KMS-11 (cell line): ENCODE results near the gene THPO.

Experiments
- H2AFZ ChIP-seq: fragments of 200-600 bp; sonication (generic); 2 replicates; pipeline ENCODE4 v1.6.1; 2016; ENCODE audit warnings: antibody characterized with exemption, mixed run types, low read depth
- H3K27ac ChIP-seq: fragments of 200-600 bp; sonication (generic); 2 replicates; pipeline ENCODE4 v1.6.1; 2016; ENCODE audit warnings: mild to moderate bottlenecking, mixed run types
- H3K27me3 ChIP-seq: fragments of 200-600 bp; sonication (generic); 2 replicates; pipeline ENCODE4 v1.6.1; 2017; ENCODE audit warnings: mild to moderate bottlenecking, low read depth, mixed run types, moderate library complexity; ENCODE audit not compliant: insufficient read depth
- H3K36me3 ChIP-seq: fragments of 200-600 bp; sonication (generic); 2 replicates; pipeline ENCODE4 v1.6.1; 2017; ENCODE audit warnings: mild to moderate bottlenecking, mixed run types; ENCODE audit not compliant: insufficient read depth
- H3K4me1 ChIP-seq: fragments of 200-600 bp; sonication (generic); 2 replicates; pipeline ENCODE4 v1.6.1; 2016; ENCODE audit warnings: mild to moderate bottlenecking, low read depth, mixed run types; ENCODE audit not compliant: poor library complexity, severe bottlenecking
- H3K4me2 ChIP-seq: fragments of 200-600 bp; sonication (generic); 2 replicates; pipeline ENCODE4 v1.7.0; 2016; ENCODE audit warnings: mild to moderate bottlenecking, mixed run types
- H3K4me3 ChIP-seq: fragments of 200-600 bp; sonication (generic); IDR thresholded peaks from 2 replicates; pipeline ENCODE4 v1.6.1; 2017; ENCODE audit warnings: low read depth, low read length, mixed read lengths; ENCODE audit not compliant: insufficient read depth
- H3K79me2 ChIP-seq: fragments of 200-600 bp; sonication (generic); 2 replicates; pipeline ENCODE4 v1.6.1; 2016; ENCODE audit warnings: low read depth, mixed run types; ENCODE audit not compliant: insufficient read depth
- H3K9ac ChIP-seq: fragments of 200-600 bp; sonication (generic); 2 replicates; pipeline ENCODE4 v1.6.1; 2016; ENCODE audit warnings: mild to moderate bottlenecking, mixed run types
- H4K20me1 ChIP-seq: fragments of 200-600 bp; sonication (generic); 2 replicates; pipeline ENCODE4 v1.6.1; 2016; ENCODE audit warnings: mild to moderate bottlenecking, mixed run types; ENCODE audit not compliant: insufficient read depth
- TF ChIP-seq, protein P1 (sequence below): fragments of 200-600 bp; sonication (generic); conservative IDR thresholded peaks from 2 replicates; pipeline ENCODE4 v1.6.1; 2017; ENCODE audit warnings: low read depth, mild to moderate bottlenecking, antibody characterized with exemption, low read length, moderate library complexity, mixed read lengths

The THPO gene

DNA sequence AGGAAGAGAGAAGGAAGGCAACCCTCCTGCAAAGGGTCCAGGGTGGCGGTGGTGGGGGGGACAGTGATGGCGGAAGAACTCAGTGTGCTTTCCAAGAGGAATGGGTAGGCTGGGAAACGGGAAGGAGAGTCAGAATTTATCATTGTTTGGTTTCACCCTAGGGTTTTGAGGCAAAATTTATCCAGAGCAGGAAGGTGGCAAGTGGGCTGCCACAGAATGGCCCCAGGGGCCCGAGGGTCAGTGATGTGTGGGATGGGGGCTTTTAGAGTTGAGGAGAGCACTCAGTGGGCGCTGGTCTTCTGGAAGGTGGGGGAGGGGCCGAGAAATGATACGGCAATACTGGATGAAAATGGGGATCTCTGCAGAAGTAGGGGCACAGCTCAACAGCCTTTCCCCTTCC lies 40.0 kb downstream of the THPO start:
- no peak overlapping the region for H3K9ac ChIP-seq
- H3K27me3 ChIP-seq = no peaks in the 10 kb centered on the region
- no peak overlapping the region for H3K4me3 ChIP-seq
- TF ChIP-seq, protein P1, sequence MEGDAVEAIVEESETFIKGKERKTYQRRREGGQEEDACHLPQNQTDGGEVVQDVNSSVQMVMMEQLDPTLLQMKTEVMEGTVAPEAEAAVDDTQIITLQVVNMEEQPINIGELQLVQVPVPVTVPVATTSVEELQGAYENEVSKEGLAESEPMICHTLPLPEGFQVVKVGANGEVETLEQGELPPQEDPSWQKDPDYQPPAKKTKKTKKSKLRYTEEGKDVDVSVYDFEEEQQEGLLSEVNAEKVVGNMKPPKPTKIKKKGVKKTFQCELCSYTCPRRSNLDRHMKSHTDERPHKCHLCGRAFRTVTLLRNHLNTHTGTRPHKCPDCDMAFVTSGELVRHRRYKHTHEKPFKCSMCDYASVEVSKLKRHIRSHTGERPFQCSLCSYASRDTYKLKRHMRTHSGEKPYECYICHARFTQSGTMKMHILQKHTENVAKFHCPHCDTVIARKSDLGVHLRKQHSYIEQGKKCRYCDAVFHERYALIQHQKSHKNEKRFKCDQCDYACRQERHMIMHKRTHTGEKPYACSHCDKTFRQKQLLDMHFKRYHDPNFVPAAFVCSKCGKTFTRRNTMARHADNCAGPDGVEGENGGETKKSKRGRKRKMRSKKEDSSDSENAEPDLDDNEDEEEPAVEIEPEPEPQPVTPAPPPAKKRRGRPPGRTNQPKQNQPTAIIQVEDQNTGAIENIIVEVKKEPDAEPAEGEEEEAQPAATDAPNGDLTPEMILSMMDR = no peak
- no peak overlapping the region for H3K27ac ChIP-seq
- no peak overlapping the region for H3K4me2 ChIP-seq
- H2AFZ ChIP-seq = no peak overlapping the region
- peaks cover 6% of the 10 kb centered on the region; the same call in 1 of the 2 replicates for H3K36me3 ChIP-seq
- no peaks in the 10 kb centered on the region for H4K20me1 ChIP-seq
- no peaks in the 10 kb centered on the region for H3K79me2 ChIP-seq
- H3K4me1 ChIP-seq = peaks cover 3% of the 10 kb centered on the region

DNA sequence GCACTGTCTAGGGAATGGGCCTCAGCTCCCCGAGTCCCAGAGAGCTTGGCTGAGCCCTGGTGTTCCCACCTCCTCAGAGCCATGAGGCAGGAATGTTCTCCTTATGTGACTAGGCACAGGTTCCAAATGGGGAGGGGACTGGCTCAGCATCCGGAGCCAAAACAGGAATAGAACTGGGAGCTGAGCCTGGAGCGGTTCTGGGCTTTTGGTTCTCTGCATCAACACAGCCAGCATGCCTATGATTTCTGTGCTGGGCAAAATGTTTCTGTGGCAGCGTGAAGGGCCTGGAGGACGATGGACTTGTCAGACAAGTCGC lies 40.6 kb downstream of the THPO start, which contains the start of gene FAM131A:
Gene FAM131A, plus strand, starts transcription at position 202 of the 316 bp plus-strand sequence. Its CDS starts 31 bp downstream, at position 233.
- Histone ChIP-seq H3K4me1 (peaks cover 3% of the 10 kb centered on the region), H3K9ac (peak within 1 kb of the TSS; percentile 34; the same call in 1 of the 2 replicates), H3K36me3 (peaks cover 6% of the 10 kb centered on the region; the same call in 1 of the 2 replicates), H3K27me3 (no peaks in the 10 kb centered on the region), H4K20me1 (no peaks in the 10 kb centered on the region), H3K4me2 (peak within 1 kb of the TSS; percentile 26; the same call in 1 of the 2 replicates), H3K4me3 (no peak within 1 kb of the TSS), H3K27ac (no peak within 1 kb of the TSS), H3K79me2 (no peaks in the 10 kb centered on the region), H2AFZ (no peak within 1 kb of the TSS)
- TF ChIP-seq, protein P1 = no peak

DNA sequence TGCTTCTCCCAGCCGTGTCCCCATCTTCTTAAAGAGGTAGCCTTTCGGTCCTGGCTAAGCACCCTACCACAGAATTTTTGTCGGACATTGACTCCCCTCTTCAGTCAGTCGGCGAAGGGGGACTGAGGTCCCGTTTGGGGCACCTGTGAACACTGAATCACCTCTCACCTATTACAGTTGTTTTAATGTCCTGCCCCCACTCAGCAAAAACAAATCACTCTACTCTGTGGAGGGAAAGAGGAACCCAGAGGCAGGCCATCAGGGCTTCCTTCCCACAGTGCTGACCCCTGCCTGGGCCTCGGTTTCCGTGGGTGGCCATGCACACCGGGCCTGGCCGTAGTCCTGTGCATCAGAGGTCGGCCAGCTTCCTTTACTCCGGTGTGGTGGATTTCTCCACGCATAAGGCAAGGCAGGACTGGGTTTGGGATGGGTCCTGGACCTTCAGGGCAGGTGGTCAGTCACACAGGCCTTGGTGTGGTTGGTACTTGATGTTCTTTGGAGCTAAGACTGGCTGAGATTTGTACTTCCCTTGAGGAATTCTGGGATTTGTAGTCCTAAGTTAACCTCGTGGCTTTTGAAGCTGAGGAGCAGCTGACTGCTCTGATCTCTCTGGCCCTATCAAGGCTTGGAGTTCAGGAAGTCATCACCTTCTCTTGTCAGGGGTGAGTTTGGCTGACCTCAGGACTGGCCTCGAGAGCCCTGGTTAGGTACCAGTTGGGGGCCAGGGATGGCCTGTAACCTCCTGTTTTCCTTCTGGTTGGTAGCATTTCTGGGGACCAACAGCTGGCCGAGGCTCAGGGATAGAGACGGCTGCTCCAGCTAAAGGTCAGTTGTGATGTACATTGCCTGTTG lies 41.2 kb downstream of the THPO start:
- Histone ChIP-seq H3K27ac (no peak overlapping the region), H4K20me1 (no peaks in the 10 kb centered on the region), H3K4me3 (no peak overlapping the region), H2AFZ (no peak overlapping the region), H3K9ac (peak overlapping the region; percentile 34; the same call in 1 of the 2 replicates), H3K4me1 (peaks cover 3% of the 10 kb centered on the region), H3K79me2 (no peaks in the 10 kb centered on the region), H3K36me3 (peaks cover 6% of the 10 kb centered on the region; the same call in 1 of the 2 replicates), H3K27me3 (no peaks in the 10 kb centered on the region), H3K4me2 (peak overlapping the region; percentile 26; the same call in 1 of the 2 replicates)
- TF ChIP-seq, protein P1 = no peak

DNA sequence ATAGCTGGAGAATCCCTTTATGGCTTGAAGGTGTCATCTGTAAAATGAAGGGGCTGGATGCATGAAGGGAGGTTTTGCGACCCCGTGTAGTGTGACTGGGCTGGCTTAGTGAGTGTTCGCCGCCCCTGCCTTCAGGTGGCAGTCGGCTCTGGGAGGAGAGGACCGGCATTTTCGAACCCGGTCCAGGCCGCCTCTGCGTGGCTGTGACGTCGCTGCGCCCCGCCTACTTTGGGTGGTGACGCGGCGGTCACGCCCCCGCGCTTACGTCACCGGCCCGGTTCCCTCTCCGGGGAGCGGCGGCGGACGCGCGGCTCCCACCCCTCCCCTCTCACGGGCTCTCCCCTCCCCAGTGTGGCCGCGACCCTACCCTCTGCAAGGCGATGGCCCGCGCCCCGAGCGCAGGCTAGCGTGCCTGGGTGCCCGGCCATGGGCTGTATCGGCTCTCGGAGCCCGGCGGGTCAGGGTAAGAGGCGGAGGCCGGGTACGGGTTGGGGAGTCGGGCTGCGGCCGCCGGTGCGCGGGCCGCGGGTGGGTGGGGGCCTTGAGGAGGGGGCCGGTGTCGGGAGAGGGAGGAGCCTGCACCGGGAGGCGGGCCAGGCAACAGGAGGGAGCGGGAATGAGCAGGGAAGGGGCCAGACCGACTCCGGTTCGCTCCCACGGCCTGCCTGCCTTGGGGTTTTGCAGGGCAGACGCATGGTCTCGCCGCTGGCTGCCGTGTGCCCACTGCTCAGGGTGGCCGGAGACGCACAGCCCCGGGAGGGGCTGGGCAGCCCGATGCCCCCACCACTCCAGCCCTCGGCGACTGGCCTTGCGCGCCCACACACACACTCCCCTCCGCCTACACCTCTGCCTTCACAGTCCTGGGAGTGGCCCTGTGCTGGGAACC lies 42.1 kb downstream of the THPO start:
- H2AFZ ChIP-seq = no peak overlapping the region
- peak overlapping the region; percentile 39; the same call in 1 of the 2 replicates for H3K4me2 ChIP-seq

More for the DNA sequence above, 42.1 kb downstream of the THPO start:
- Histone ChIP-seq H3K4me1 (peaks cover 3% of the 10 kb centered on the region), H3K9ac (peak overlapping the region; percentile 34; the same call in 1 of the 2 replicates), H3K27me3 (no peaks in the 10 kb centered on the region), H3K27ac (peak overlapping the region; percentile 54), H3K36me3 (peaks cover 12% of the 10 kb centered on the region; the same call in 1 of the 2 replicates), H3K79me2 (peaks cover 2% of the 10 kb centered on the region; the same call in 1 of the 2 replicates), H3K4me3 (no peak overlapping the region), H4K20me1 (no peaks in the 10 kb centered on the region)
- TF ChIP-seq, protein P1 = no peak
